Adrenal gland (tissue), 12 donors: Measurements from ENCODE around the gene ITGA6. TPM values are rescaled to one million over a fixed set of nuclear protein-coding genes. Genes with fewer than 3 reads are reported as not detected.

Experiments
- DNase-seq, 7 donors: peaks; one replicate each; pipeline ENCODE4 v3.0.0-alpha.2; 2019 to 2020
- H3K27ac ChIP-seq, 5 donors: fragments of 200-600 bp; sonication (generic) in 4 of 5; 1 replicate in 3 of 5; 2 replicates in 2 of 5; pipeline versions ENCODE4 v1.5.1 to v1.8.0; 2016 to 2020; ENCODE audit warnings: mild to moderate bottlenecking in 1 of 5
- H3K27me3 ChIP-seq: fragments of 200-600 bp; 2 replicates; pipeline ENCODE4 v1.8.0; 2021
- H3K36me3 ChIP-seq, 2 donors: fragments of 200-600 bp; replicated peaks in 1 of 2; 1 replicate in 1 of 2; 2 replicates in 1 of 2; pipeline versions ENCODE4 v1.5.1 to v1.8.0; 2018 to 2022
- H3K4me1 ChIP-seq, 2 donors: fragments of 200-600 bp; replicated peaks in 1 of 2; 1 replicate in 1 of 2; 2 replicates in 1 of 2; pipeline versions ENCODE4 v1.5.1 to v1.8.0; 2018 to 2021
- H3K4me3 ChIP-seq, 4 donors: fragments of 200-600 bp; sonication (generic) in 3 of 4; one replicate each; pipeline ENCODE4 v1.5.1; 2016 to 2018
- H3K9me3 ChIP-seq, 3 donors: fragments of 200-600 bp; sonication (generic) in 1 of 3; replicated peaks in 1 of 3; 1 replicate in 2 of 3; 2 replicates in 1 of 3; pipeline versions ENCODE4 v1.5.1 to v1.8.0; 2016 to 2021
- CTCF ChIP-seq, 6 experiments: fragments of 450-650 bp in 4 of 6; fragments of 200-600 bp in 2 of 6; sonication (generic) in 1 of 6; IDR thresholded peaks; 1 replicate in 5 of 6; 2 replicates in 1 of 6; pipeline versions ENCODE4 v1.5.1 to v1.8.0; 2016 to 2021; ENCODE audit warnings: antibody characterized with exemption in 6 of 6, mild to moderate bottlenecking in 2 of 6, moderate library complexity in 1 of 6
- POLR2A ChIP-seq, 2 donors: fragments of 450-650 bp; IDR thresholded peaks; one replicate each; pipeline ENCODE4 v1.6.1; 2017; ENCODE audit warnings: antibody characterized with exemption in 2 of 2, mild to moderate bottlenecking in 2 of 2, moderate library complexity in 1 of 2
- WGBS, 4 donors: extraction: QIAGEN DNeasy Blood & Tissue Kit in 2 of 4; methylation state at CpG; one replicate each; pipeline versions ENCODE4 v1.1.5 to v1.1.7; 2013 to 2017; 5-methylcytosine and 5-hydroxymethylcytosine counted together
- intact Hi-C, 2 donors: fragments of 100-400 bp; cut with DNase I; formaldehyde crosslinking; loops; one replicate each; pipeline versions ENCODE4 v1.14.1 to v1.15.0; 2022 to 2023
- polyA plus RNA-seq, 3 donors: library from polyadenylated mRNA; stranded (reverse); fragments of 200-250 nt in 2 of 3; fragments of 350-450 nt in 1 of 3; fragmentation: Illumina TruSeq in 1 of 3; extraction: RNeasy Lipid Tissue Mini Kit (QIAGEN cat#74804) in 1 of 3; gene quantifications; one replicate each; pipeline ENCODE4 v1.2.3, GENCODE V29; 2013 to 2014
- total RNA-seq, 9 donors: library from RNA; depleted of rRNA in 4 of 9; stranded (reverse); fragments of >200 nt in 4 of 9; fragments of 120-200 nt in 1 of 9; fragmentation: NEBNext Ultra II Directional in 1 of 9; extraction: Animal tissue kit (Norgen Biotek cat#: 25700) in 1 of 9; gene quantifications; one replicate each; pipeline versions ENCODE4 v1.1.0 to v1.2.4, GENCODE V29; 2013 to 2023
- donor health status: healthy with polysubstance abuse.
- donor health status: Bipolar disorder and iron deficiency.
- donor health status: DM: yes; HTN: yes; CAD: no.
- donor health status: DM: no; HTN: no; CAD: no.
- donor health status: DM: no; HTN: no; CAD: no.
- donor health status: DM: yes; HTN: yes; CAD: no.

Gene ITGA6
- total and polyA plus RNA-seq, 12 donors = 5.1 to 20.3 (median 10.0) TPM

- peak; percentile 53 to 80 (median 77) for TF ChIP-seq CTCF (IDR thresholded peaks at IDR 0.05)
- TF ChIP-seq POLR2A (IDR thresholded peaks at IDR 0.05) = no peak
- H3K4me1 ChIP-seq = peaks cover 0 to 35% of the 10 kb centered on the region in 2 donors
- peak overlapping the region in 1 of 5 donors; percentile 17 for H3K27ac ChIP-seq
- H3K27me3 ChIP-seq = no peaks in the 10 kb centered on the region
- WGBS, 4 donors = 15 to 38% (median 22%) methylated on average over 6 to 11 of the region's 11 CpGs
- peak; percentile 23 to 75 (median 52) for DNase-seq
- H3K9me3 ChIP-seq = no peaks in the 10 kb centered on the region
- intact Hi-C loops = loop anchor here (2.0 to 5.0 kb wide), 2 partner anchors 287 to 289 kb away; no protein-coding TSS in a partner anchor
- no peak overlapping the region for H3K4me3 ChIP-seq
- no peaks in the 10 kb centered on the region for H3K36me3 ChIP-seq
Observed at GRCh38 chr2:172461591-172462372, 34.4 kb downstream of the ITGA6 start.

DNA sequence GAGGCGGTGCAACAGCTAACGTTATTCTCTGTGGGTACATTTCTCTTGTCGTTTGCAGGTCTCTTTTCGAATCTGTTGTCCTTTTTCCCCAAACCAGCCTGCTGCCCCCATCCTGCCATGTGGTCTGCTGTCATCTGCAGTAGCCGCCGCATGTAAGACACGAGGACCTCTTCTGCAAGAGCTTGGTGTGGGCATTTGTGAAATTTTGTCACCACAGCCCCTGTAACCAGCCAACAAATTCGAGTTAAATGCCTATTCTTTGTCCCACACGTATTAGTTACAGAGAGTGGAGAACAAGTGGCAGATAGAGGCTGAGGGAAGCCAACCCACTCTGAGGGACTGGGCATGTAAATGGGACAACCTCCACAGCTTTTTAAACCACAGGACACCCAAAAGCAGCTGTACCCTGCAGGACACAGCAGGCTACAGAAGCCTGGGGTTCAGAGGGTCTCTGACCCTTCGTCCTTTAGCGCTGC, 35.0 kb downstream of the ITGA6 start:
- no peak for TF ChIP-seq POLR2A (IDR thresholded peaks at IDR 0.05)
- peak in 1 of 6 experiments; percentile 9 for TF ChIP-seq CTCF (IDR thresholded peaks at IDR 0.05)
- H3K27me3 ChIP-seq = no peaks in the 10 kb centered on the region
- H3K4me3 ChIP-seq = no peak overlapping the region
- WGBS, 4 donors = 45 to 58% (median 47%) methylated on average over 11 of the region's 11 CpGs
- intact Hi-C loops = loop anchor here (2.0 to 5.0 kb wide), 2 partner anchors 288 to 290 kb away; no protein-coding TSS in a partner anchor
- DNase-seq = no peak
- H3K4me1 ChIP-seq = peaks cover 0 to 35% of the 10 kb centered on the region in 2 donors
- no peaks in the 10 kb centered on the region for H3K9me3 ChIP-seq
- no peak overlapping the region for H3K27ac ChIP-seq
- no peaks in the 10 kb centered on the region for H3K36me3 ChIP-seq

GRCh38 chr2:172462849-172463381, 35.5 kb downstream of the ITGA6 start:
- H3K36me3 ChIP-seq = no peaks in the 10 kb centered on the region
- intact Hi-C loops = loop anchor here (2.0 to 5.0 kb wide), 2 partner anchors 288 to 291 kb away; no protein-coding TSS in a partner anchor
- H3K4me3 ChIP-seq = no peak overlapping the region
- no peak for DNase-seq
- peaks cover 0 to 35% of the 10 kb centered on the region in 2 donors for H3K4me1 ChIP-seq
- no peak overlapping the region for H3K27ac ChIP-seq
- H3K9me3 ChIP-seq = no peaks in the 10 kb centered on the region
- no peak for TF ChIP-seq CTCF (IDR thresholded peaks at IDR 0.05)
- TF ChIP-seq POLR2A (IDR thresholded peaks at IDR 0.05) = no peak
- 49 to 68% (median 55%) methylated on average over 5 of the region's 5 CpGs for WGBS, 4 donors
- H3K27me3 ChIP-seq = no peaks in the 10 kb centered on the region

- H3K36me3 ChIP-seq = no peaks in the 10 kb centered on the region
- TF ChIP-seq CTCF (IDR thresholded peaks at IDR 0.05) (no peak), POLR2A (IDR thresholded peaks at IDR 0.05) (no peak)
- no peak for DNase-seq
- WGBS, 4 donors = 74 to 79% (median 76%) methylated on average over 4 of the region's 4 CpGs
- H3K4me3 ChIP-seq = no peak overlapping the region
- H3K9me3 ChIP-seq = no peaks in the 10 kb centered on the region
- no peaks in the 10 kb centered on the region for H3K27me3 ChIP-seq
- intact Hi-C loops = loop anchor here in 1 of 2 donors (5.0 kb wide), 1 partner anchor 292 kb away; no protein-coding TSS in a partner anchor
- no peak overlapping the region for H3K27ac ChIP-seq
- H3K4me1 ChIP-seq = peaks cover 0 to 35% of the 10 kb centered on the region in 2 donors
Observed at GRCh38 chr2:172464400-172465129, 37.2 kb downstream of the ITGA6 start.
